NCI-H1092 (cell line): ENCODE data around the gene MAP1B.
"Not testable (repeated sequence)": the region's sequence is repeated elsewhere in the genome, so short reads cannot be mapped to it uniquely, and the experiment has no call there.

Source experiments
- DNase-seq: peaks from one replicate; lab custom pipeline; 2025; lab: John Stamatoyannopoulos, UW

Gene MAP1B

GRCh38 chr5:72161951-72162350 lies 54.7 kb downstream of the MAP1B start:
- no peak for DNase-seq

GRCh38 chr5:72163349-72163983 lies 56.2 kb downstream of the MAP1B start:
- DNase-seq = no peak

GRCh38 chr5:72166070-72166979 lies 59.0 kb downstream of the MAP1B start:
- peak; percentile 31 for DNase-seq

GRCh38 chr5:72167257-72167656 lies 60.0 kb downstream of the MAP1B start:
- DNase-seq = no peak

GRCh38 chr5:72167804-72168203 lies 60.5 kb downstream of the MAP1B start:
- DNase-seq = no peak

GRCh38 chr5:72170101-72170500 lies 62.8 kb downstream of the MAP1B start:
- DNase-seq = no peak

- DNase-seq = not testable (repeated sequence)
Measured at GRCh38 chr5:72171181-72171580, 63.9 kb downstream of the MAP1B start.

GRCh38 chr5:72171667-72172066 lies 64.4 kb downstream of the MAP1B start:
- no peak for DNase-seq

GRCh38 chr5:72172786-72173185 lies 65.5 kb downstream of the MAP1B start:
- no peak for DNase-seq

- no peak for DNase-seq
Measured at GRCh38 chr5:72177538-72177937, 70.3 kb downstream of the MAP1B start.

- no peak for DNase-seq
Measured at GRCh38 chr5:72179028-72179815, 71.9 kb downstream of the MAP1B start.

- no peak for DNase-seq
Measured at GRCh38 chr5:72179816-72180440, 72.7 kb downstream of the MAP1B start.

GRCh38 chr5:72180925-72181324 lies 73.7 kb downstream of the MAP1B start:
- DNase-seq = no peak

GRCh38 chr5:72182686-72183085 lies 75.4 kb downstream of the MAP1B start:
- no peak for DNase-seq

- DNase-seq = no peak
Measured at GRCh38 chr5:72183101-72183520, 75.8 kb downstream of the MAP1B start.

- DNase-seq = no peak
Measured at GRCh38 chr5:72184408-72184807, 77.1 kb downstream of the MAP1B start.

- DNase-seq = no peak
Measured at GRCh38 chr5:72185496-72186329, 78.4 kb downstream of the MAP1B start.

GRCh38 chr5:72187388-72188075 lies 80.3 kb downstream of the MAP1B start:
- DNase-seq = no peak

GRCh38 chr5:72188166-72188565 lies 80.9 kb downstream of the MAP1B start:
- DNase-seq = no peak

- no peak for DNase-seq
Measured at GRCh38 chr5:72189146-72189545, 81.9 kb downstream of the MAP1B start.

GRCh38 chr5:72191404-72191803 lies 84.1 kb downstream of the MAP1B start:
- DNase-seq = no peak
